ENCODE measurements around the gene COPE. TPM values are rescaled to one million over a fixed set of nuclear protein-coding genes. Genes with fewer than 3 reads are reported as not detected.

Gene COPE
- polyA plus RNA-seq, 1 donor, result 84.2 TPM

DNA sequence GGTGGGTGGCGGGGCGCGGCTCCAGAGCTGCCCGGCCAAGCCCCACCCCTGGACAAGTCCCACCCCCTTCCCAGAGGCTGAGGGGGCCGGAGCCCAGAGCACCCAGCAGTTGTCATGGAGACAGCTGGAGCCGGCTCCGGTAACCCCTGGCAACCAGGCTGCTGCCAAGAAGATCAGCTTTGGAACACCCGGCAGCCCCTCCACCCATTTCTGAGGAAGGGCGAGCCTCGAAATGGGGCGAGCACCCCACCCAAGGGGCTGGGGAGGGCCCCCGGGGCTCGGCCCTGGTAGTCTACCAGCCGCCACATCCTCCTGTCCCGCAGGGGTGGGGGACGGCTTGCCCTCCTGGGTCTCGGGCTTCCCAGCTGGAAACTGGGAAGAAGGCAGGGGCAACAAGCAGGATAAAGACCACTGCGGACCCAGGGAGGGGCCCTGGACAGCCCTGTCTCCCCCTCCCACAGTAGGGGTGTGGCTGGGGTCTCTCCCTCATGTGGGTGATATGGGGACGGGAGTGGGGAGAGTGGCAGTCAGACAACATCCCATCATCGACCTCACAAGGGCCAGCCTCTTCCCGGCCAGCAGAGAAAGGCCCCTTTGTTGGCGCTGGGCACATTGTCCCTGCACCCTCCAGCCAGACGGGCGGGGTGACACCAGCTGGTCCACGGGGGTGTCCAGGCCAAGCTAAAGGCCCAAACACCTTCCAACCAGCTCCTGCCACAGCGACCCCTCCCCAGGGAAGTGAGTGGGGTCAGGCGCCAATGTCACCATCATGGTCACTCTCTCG lies 24.7 kb downstream of the COPE start:
- DNase-seq, result peak; percentile 83

DNA sequence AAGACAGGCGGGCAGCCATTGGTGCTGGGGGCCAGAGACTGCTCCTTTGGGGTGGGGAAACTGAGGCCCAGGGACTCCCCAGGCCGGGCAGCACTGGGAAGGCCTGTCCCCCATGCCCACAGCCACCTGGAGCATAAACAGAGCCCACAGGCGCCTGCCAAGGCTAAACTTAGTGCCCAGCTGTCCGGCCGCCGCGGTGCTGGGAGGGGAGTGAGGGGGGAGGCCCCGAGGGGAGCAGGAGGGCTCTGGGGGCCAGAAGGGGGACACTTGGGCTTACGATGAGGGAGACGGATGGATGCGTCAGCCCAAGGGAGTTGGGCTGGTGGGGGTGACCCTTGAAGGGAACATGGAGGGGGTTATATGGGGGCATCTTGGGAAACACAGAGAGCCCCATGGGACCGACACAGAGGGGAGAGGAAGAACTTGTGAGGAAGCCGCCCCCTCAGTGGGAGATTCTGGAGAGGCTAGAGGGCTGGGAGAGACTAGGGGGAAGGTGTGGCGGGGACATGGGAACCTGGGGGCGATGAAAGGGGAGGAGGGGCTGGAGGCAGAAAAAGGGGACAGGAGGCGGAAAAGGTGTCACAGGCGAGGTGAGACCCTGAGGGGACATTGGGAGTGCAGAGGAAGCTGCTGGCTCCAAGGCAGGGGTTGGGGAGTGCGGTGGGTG lies 25.5 kb downstream of the COPE start:
- no peak for DNase-seq

DNA sequence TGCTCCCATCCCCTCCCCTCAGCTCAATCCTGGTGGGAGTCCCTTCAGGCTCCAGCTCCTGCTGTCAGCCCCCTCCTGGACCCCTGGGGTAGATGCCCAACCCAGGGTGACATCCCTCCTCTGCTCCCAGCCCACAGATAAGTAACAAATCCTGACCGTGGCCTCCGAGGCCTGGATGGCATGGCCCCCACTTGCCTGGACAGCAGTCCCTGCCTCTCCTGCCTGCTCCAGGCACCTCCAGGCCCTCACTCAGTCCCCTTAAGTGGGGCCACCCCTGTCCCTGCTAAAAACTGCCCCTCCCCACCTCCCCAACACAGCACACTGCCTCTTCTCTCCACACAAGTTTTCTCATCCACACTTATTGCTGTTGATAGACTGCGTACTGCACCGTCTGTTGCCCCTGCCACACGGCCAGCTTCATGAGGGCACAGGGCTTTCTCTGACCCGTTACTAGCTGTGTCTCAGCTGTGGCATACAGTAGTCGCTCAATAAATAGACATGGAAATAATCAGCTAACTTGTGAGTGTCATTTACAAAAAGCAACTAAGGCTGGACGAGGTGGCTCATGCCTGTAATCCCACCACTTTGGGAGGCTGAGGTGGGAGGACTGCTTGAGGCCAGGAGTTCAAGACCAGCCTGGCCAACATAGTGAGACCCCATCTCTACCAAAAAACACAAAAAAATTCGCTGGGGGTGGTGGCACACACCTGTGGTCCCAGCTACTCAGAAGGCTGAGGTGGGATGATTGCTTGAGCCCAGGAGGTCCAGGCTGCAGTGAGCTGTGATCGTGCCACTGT lies 29.0 kb downstream of the COPE start:
- DNase-seq, result no peak

DNA sequence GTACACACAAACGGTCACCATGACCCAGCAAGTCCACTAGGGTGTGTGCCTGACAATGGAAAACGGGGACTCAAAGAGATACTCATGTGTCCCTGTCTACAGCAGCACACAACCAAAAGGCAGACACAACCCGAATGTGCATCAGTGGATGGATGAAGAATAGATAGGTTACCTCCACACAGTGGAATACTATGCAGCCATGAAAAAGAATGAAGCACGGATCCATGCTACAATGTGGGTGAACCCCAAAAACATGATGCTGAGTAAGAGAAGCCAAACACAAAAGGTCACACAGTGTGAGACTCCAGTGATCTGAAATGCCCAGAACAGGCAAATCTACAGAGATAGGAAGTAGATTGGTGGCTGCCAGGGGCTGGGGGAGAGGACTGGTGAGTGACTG lies 32.2 kb downstream of the COPE start:
- DNase-seq, result no peak

DNA sequence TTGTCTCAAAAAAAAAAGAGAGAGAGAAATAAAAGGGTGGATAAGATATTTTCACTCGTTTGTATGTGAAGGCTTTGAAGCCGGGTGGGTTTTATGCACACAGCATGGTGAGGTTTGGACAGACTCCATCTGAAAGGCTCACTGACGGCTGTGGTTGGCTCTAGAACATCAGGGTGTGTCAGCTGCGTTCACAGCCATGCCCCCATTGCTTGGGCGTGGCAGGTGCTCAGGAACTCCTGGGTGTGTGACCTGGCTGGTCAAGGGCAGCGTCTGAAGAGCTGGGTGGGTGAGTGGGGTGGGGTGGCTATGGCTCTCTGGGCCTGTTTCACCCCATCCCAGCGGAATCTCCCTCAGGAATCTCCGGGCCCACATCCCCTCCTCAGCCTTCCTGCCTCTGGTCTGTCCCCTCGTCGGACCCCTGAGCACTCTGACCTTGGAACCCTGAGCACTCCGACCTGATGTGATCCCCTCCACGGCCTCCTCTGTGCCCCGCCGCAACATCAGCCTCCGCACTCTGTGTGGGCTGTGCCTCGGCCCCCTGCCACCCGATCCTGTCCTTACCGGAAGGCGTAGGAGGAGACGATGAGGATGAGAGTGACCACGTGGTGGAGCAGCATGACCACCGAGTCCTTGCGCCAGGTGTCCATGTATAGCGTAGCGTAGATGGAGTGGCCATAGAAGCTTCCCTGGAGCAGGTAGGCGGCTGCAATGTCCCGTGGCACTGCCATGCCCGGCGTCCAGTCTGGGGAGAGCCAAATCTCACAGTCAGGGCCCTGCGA lies 35.5 kb downstream of the COPE start:
- DNase-seq, result no peak

DNA sequence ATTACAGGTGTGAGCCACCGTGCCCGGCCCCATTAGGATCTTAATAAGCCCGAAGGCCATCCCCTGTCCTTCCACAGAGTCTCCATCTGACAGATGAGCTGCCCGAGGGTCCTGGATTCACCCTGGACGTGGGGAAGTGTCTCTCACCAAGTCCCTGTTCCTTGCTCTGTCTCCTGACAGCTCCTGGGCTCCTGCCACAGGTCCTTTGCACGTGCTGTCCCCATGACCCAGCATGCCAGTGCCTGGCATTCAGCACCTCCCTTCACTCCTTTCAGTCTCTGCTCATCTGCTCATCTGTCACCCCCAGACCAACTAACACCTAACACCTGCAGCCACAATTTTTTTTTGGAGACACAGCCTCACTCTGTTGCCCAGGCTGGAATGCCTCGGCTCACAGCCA lies 37.7 kb downstream of the COPE start:
- DNase-seq, result no peak

DNA sequence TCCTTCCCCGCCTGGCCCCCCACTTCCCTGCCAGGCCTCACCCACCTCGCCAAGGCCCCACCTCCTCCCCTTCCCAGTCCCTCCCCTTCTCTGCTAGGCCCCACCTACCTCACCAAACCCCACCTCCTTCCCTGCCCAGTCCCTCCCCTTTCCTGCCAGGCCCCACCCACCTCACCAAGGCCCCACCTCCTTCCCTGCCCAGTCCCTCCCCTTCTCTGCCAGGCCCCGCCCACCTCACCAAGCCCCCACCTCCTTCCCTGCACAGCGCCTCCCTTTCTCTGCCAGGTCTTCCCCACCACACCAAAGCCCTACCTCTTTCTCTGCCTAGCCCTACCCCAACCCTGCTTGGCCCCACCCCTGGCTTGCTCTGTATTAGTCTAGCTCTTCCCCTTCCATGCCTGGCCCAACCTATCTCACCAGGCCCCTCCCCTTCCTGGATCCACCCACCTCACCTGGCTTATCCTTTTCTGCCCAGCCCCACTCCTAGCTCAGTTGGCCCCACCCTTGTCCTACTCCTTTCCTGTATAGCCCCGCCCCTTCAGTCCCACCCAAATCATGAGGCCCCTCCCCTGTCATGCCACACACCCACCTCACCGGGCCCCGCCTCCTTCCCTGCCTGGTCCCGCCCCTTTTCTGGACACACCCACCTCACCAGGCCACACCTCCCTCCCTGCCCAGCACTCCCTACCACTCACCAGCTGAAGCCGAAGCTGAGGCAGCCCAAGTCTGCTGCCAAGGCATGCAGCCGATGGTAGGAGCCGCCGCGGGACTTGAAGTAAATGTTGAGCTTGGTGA lies 39.4 kb downstream of the COPE start:
- DNase-seq, result no peak

DNA sequence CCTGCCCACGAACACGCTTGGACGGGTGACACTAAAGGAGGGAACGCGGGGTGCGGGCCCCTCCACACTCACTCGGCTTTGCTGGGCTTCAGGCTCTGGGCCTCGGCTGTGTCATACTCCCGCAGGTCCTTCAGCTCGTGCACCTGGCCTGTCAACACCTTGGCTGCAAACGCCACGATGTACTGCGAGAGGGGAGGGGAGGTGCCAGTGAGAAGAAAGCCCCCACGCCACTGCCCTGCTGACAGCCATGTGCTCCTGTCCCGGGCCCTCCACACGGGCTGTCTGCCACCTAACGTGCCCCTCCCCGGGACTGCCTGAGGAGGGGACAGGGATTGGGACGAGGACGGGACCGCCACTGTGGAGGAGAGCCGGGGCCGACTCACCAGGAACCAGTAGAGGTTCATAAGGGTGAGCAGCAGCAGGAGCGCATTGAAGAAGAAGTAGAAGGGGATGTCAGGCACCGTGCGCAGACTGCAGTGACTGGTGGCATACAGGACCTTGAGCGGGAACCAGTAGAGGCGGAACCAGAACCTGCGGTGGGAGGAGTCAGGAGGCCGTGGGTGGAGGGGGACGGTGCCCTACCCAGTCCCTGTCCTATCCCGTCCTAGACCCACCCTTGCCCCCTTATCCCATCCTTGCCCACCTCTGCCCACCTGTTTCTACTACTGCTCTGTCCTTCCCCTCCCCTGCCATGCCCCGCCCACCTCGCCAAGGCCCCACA lies 40.2 kb downstream of the COPE start:
- no peak for DNase-seq

DNA sequence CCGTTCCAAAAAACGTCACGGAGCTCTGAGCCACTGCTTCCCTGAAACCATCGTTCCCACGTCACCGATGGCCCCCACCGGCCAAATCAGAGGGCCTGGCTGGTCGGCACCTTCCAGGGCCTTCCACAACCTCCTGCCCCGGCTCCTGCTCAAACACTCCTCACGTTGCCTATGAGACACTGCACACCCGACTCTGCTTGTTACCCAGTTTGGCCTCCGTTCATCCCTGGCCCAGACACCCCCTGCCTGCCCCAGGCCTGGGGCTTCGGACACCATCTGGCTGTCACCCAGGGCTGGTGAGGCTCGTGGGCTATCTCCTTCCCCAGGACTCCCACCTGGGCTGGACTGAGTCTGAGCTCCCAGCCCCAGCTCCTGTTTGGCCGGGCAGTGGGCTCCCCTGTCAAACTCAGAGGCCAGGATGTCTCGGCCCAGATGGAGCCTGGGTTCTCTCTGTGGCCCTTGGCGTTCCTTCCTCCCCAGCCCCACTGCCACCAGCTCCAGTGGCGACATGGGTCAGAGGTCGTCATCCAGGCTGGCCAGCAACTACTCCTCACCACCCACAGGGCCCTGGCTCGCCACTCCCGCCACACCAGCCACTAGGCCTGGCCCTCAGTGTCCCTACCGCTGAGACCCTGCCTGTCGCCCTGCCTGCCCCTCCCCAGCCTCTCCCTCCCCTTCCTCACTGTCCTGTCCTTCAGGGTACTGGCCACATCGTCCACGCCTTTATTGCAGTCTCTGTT lies 41.0 kb downstream of the COPE start:
- DNase-seq, result no peak

DNA sequence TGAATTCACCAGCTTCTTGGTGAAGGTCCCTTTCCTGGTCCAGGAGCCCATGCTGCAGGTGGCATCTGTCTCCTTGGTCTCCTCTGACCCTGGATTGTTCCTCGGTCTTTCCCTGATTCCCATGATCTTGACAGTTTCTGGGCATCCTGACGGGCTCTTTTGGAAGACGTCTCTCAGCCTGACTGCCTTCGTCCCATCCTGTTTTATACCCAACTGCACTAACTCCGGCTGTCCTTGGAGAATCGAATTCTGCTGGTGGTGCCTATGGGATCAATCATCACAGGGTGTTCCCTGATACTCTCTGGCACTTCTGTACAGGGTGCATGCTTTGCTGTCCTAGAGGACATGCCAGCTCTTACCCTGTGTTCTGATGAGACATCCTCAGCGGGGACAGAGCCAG lies 42.3 kb downstream of the COPE start:
- no peak for DNase-seq

DNA sequence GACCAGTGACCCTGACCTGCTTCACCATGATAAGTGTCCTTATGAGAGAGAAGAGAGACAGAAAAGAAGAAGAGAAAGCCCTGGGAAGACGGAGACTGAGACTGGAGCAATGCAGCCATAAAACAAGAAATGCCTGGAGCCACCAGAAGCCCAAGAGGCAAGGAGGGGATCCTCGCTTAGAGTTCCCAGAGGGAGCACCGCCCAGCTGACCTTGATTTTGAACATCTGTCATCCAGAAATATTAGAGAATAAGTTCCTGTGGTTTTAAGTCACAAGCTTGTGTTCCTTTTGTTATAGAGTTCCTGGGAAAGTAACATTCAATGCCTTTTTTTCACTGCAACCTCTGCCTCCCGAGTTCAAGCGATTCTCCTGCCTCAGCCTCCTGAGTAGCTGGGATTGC lies 43.5 kb downstream of the COPE start:
- no peak for DNase-seq

DNA sequence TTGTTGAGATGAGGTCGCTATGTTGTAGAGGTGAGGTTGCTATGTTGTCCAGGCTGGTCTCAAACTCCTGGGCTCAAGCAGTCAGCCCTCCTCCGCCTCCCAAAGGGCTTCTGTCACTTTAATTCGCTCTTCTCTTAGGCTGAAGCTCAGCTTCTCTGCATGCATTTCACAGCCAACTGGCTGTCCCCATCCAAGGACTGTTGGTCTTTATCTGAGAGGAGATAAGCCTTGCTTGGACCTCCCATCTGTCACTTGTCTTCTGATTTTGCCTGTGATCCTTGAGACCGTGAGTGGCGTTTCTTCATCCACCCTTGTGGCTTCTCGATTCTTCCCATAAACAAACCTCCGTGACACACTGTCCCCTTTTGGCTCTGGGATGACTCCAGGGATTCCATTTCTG lies 47.6 kb downstream of the COPE start:
- no peak for DNase-seq

DNA sequence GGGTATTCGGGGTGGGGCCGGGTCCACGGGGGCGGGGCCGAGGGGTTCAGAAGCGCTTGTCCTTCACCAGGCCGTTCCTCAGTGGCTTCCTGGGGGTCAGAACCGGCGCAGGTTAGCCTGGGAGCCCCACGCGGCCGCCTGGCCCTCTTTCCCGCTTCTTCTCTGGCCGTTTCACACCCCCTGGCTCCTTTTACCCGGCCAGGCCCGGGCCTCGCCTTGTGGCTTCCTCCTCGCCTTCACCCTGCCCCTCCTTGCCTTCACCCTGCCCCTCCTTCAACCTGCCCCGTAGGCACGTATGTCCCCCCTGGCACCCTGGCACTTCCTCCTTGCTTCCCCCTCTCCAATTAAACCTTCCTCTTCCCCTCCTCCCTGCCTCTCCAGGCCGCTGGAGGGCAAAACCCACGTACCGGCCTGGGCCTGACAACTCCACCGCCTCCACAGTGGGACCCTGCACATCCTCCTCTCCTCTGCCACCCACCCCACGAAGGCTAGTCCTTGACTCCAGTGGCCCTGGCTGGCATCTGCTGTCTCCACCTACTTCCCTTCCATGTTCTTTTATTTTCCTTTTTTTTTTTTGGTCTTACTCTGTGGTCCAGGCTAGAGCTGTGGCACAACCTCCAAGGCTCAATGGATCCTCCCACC lies 48.5 kb downstream of the COPE start:
- DNase-seq, result no peak

DNA sequence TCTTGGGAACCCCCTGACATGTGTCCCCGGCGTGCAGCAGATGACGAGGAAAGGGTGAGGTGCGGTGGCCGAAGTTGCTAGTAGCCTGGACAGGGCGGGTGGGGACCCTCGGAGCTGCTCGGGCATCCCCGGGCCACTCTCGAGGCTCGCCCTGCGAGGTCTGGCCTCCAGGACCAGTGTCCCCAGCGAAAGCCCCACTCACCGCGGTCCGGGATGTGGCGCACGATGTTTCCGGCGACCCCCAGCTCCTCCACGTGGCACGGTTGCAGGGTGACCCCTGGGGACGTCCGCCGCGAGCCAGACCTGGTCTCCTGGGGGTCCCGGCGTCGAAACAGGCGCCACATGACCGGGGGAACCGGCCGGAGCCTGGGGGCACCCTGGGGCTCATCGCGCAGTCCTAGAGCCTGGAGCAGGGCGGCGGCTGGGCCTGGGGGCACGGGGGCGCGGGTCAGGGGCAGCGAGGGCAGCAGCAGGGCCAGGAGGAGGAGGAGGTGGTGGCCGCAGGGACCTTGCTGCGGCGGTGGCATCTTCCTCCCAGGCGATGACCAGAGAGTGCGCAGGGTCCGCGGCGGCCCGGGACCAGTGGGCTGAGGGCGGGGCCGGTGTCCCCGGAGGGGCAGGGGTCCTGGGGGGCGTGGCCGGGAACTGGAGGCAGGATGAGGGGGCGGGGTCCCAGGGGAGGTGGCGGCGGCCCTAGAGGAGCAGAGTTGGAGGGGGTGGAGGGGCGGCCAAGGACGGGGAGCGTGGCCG lies 49.2 kb downstream of the COPE start:
- DNase-seq, result no peak

DNA sequence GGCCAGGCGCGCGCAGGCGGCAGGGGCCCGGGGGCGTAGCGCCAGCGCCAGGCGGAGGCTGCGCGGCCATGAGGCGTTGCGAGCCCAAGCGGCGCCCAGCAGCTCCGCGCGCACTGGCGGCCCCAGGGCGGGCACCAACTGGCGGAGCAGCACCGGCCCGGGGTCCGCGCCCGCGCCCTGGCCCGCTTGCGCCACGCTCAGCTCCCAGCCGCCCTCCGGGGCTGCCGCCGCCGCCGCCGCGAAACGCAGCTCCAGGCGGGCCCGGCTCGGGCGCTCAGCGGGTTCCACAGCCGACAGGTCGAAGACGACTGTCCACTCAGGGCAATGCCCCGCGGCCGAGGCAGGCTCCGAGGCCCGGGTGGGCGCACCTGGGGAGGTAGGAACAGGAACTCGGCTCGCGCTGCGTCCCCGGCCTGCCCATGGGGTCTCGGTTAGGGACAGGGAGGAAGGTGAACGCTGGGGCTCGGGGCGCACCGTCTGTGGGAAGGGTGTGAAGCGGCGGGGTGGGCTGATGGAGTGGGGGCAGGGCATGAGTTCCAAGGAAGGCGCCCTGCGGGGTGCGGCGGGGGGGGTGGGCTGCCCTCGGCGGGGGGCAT lies 50.1 kb downstream of the COPE start:
- no peak for DNase-seq

DNA sequence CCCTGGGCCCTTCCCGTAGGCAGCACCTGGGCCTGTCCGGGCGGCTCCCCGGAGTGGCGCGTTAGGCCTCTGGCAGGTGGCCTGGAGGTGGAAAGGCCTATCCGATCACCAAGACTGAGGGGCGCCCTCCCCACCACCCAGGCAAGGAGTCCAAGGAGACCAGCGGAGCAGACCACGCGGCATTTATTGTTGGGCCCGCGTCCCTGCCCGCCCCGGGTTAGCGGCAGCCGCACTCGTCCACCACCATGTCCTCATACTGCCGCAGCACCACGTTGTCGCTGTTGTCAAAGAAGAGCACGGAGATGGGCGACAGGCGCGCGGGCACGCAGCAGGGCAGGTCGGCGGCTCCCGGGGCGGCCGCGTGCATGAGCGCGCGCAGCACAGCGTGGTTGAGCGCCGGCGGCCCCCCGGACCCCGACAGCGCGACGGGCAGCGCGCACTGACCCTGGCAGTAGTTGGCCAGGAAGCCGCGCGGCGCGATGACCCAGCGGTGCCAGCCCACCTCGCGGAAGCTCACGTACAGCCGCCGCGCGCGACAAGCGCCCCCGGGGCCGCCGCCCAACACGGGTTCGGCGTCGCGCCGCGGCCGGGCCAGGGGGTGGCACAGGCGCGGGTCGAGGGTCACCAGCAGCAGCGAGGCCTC lies 50.7 kb downstream of the COPE start:
- DNase-seq, result no peak

DNA sequence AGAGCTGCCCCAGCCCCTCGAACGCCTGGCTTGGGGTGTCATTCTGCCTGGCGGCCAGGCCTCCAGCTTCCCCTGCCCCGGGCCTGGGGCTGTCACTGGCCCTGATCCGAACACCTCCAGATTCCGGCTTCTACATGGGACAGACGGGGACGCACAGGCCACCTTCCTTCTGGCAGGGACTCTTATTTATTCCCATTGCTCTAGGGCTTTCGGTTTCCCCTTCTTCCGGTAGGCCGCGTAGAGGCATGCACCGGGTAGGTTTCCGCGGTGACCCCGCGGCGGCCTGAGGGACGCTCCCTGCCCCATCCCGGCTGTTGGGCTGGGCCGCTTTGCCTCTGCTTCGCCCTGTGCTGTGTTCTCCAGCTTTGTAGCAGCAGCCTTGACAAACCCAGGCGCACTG lies 51.4 kb downstream of the COPE start:
- no peak for DNase-seq

DNA sequence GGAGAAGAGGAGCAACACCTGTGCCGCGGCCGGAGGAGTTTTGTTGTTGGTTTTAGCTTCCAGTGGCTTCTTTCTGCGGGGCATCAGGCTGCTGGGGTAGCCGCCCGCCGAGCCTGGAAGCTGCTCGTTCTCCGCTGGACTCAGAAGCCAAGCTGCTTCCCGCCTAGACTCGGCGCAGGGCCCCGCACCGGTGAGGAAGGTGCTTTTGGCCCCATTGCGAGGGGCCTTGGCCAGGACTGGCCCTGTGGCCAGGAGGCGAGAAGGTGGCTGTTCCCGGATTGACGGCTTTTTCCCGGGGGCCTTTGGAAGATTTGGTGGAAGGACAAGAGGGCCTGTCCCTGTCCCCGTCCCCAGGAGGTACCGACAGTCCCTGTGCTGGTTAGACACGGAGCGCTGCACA lies 52.0 kb downstream of the COPE start:
- DNase-seq, result no peak

All from hindlimb muscle (tissue), 1 donor.